Measurements from ENCODE around the gene HDLBP. TPM values are rescaled to one million over a fixed set of nuclear protein-coding genes. Genes with fewer than 3 reads are reported as not detected.

HDLBP gene
- total RNA-seq, 1 donor: 1,418 TPM

DNA sequence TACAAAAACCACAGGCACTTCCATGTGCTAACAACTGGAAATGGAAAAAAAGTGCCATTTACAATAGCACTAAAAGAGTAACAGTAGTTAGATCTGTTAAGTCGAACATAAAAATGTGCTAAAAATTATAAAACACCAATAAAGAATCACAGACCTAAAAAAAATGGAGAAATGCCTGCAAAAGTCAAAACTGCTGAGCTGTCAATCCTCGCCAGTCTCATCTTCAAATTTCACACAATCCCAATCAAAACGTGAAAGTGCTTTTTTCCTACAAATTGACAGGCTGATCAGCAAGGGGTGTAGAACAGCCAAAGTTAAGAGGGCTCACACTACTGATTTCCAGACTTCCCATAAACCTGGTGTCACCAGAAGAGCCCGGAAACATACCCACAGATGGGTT, 73.8 kb downstream of the HDLBP start:
- peaks cover 91% of the 10 kb centered on the region for H3K79me2 ChIP-seq (ENCODE audit: insufficient read depth, low read length)
- no peak for DNase-seq (ENCODE audit: insufficient read length, low spot score, missing footprints)
- H3K9me3 ChIP-seq (ENCODE audit: low read depth, low read length): no peaks in the 10 kb centered on the region
- H3K36me3 ChIP-seq (ENCODE audit: insufficient read depth, low read length): peaks cover 96% of the 10 kb centered on the region
- peaks cover 77% of the 10 kb centered on the region for H4K20me1 ChIP-seq (ENCODE audit: insufficient read depth, low read length)
- H3K4me1 ChIP-seq (ENCODE audit: insufficient read depth, low read length): no peaks in the 10 kb centered on the region
- TF ChIP-seq, protein P1, sequence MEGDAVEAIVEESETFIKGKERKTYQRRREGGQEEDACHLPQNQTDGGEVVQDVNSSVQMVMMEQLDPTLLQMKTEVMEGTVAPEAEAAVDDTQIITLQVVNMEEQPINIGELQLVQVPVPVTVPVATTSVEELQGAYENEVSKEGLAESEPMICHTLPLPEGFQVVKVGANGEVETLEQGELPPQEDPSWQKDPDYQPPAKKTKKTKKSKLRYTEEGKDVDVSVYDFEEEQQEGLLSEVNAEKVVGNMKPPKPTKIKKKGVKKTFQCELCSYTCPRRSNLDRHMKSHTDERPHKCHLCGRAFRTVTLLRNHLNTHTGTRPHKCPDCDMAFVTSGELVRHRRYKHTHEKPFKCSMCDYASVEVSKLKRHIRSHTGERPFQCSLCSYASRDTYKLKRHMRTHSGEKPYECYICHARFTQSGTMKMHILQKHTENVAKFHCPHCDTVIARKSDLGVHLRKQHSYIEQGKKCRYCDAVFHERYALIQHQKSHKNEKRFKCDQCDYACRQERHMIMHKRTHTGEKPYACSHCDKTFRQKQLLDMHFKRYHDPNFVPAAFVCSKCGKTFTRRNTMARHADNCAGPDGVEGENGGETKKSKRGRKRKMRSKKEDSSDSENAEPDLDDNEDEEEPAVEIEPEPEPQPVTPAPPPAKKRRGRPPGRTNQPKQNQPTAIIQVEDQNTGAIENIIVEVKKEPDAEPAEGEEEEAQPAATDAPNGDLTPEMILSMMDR (IDR thresholded peaks at IDR 0.05; ENCODE audit: extremely low read depth, low read depth, low read length): no peak
- H3K4me3 ChIP-seq (ENCODE audit: insufficient read depth, low read length): no peak overlapping the region
- H3K27me3 ChIP-seq (ENCODE audit: insufficient read depth, low read length): no peaks in the 10 kb centered on the region
- H3K27ac ChIP-seq (ENCODE audit: low read depth, low read length): no peak overlapping the region
- H3K4me2 ChIP-seq (ENCODE audit: insufficient read depth, low read length): no peak overlapping the region
- no peak overlapping the region for H2AFZ ChIP-seq (ENCODE audit: low read length)

DNA sequence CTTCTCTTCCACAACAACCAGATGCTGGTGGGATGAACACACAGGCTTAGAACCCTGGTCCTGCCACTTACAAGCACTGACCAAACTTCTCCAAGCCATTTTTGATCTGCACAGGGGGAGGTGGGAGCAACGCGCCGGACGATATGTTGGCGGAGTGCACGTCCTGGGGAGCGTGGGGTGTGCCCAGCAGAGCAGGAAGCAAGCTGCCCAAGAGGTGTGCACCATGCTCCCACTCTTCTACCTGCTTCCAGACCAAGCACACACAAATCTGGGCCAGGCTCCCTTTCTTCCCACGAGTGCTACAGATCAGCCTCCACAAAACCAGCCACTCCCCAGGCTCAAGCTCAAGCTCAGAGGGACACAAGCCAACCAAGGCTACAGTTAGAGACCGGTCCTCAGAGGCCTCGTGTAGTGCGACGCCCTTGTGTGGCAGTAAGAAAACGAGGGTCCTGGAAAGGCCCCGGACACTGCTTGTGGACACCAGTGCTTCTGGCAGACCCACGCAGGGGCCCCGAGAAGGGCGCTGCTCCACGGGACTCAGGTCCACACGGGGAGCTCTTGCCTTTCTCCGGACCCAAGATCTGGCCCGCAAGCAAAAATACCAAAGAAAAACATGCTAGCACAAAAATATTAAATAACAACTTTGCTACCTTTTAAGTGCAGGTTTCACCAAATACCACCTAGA, 75.0 kb downstream of the HDLBP start:
- Histone ChIP-seq H3K4me1 (ENCODE audit: insufficient read depth, low read length) (no peaks in the 10 kb centered on the region), H3K4me2 (ENCODE audit: insufficient read depth, low read length) (no peak overlapping the region), H3K27ac (ENCODE audit: low read depth, low read length) (no peak overlapping the region), H2AFZ (ENCODE audit: low read length) (no peak overlapping the region), H3K9me3 (ENCODE audit: low read depth, low read length) (no peaks in the 10 kb centered on the region), H3K4me3 (ENCODE audit: insufficient read depth, low read length) (no peak overlapping the region), H3K79me2 (ENCODE audit: insufficient read depth, low read length) (peaks cover 92% of the 10 kb centered on the region), H4K20me1 (ENCODE audit: insufficient read depth, low read length) (peaks cover 86% of the 10 kb centered on the region), H3K36me3 (ENCODE audit: insufficient read depth, low read length) (peaks cover 96% of the 10 kb centered on the region), H3K27me3 (ENCODE audit: insufficient read depth, low read length) (no peaks in the 10 kb centered on the region)
- DNase-seq (ENCODE audit: insufficient read length, low spot score, missing footprints): peak; percentile 57
- TF ChIP-seq, protein P1 (IDR thresholded peaks at IDR 0.05; ENCODE audit: extremely low read depth, low read depth, low read length): no peak

DNA sequence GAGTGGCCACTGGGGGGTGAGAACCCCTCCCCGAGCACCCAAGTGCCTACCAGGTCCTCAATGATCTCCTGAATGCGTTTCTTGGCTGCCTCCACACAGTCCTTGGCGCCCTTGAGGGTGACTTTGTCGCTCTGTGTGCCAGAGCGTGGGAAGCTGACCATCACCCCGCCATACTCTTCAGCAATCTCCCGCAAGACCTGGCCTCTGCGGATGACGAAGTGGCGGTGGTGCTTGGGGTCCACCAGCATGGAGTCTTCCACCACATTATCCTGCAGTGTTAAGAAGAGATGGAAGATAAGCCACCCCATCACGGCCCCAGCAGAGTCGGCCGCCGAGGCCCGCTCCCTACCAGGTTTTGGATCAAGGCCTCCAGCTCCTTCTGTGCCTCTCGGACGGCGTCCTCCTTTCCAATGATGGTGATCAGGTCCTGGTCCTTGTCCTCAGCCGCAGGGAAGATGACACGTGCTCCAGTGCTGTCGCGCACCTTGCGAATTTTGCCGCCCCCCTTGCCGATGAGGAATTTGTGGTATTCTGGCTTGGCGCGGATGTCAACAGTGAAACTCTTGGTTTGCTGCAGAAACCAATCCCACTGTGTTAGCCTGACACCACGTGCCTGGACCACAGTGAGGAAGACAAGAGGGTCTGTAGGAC, 75.8 kb downstream of the HDLBP start:
- H3K9me3 ChIP-seq (ENCODE audit: low read depth, low read length): no peaks in the 10 kb centered on the region
- H3K27ac ChIP-seq (ENCODE audit: low read depth, low read length): no peak overlapping the region
- DNase-seq (ENCODE audit: insufficient read length, low spot score, missing footprints): peak; percentile 78
- TF ChIP-seq, protein P1 (IDR thresholded peaks at IDR 0.05; ENCODE audit: extremely low read depth, low read depth, low read length): no peak
- no peaks in the 10 kb centered on the region for H3K4me1 ChIP-seq (ENCODE audit: insufficient read depth, low read length)
- H2AFZ ChIP-seq (ENCODE audit: low read length): no peak overlapping the region
- peaks cover 92% of the 10 kb centered on the region for H4K20me1 ChIP-seq (ENCODE audit: insufficient read depth, low read length)
- peaks cover 95% of the 10 kb centered on the region for H3K79me2 ChIP-seq (ENCODE audit: insufficient read depth, low read length)
- H3K36me3 ChIP-seq (ENCODE audit: insufficient read depth, low read length): peaks cover 98% of the 10 kb centered on the region
- H3K27me3 ChIP-seq (ENCODE audit: insufficient read depth, low read length): no peaks in the 10 kb centered on the region
- H3K4me3 ChIP-seq (ENCODE audit: insufficient read depth, low read length): no peak overlapping the region
- H3K4me2 ChIP-seq (ENCODE audit: insufficient read depth, low read length): no peak overlapping the region

DNA sequence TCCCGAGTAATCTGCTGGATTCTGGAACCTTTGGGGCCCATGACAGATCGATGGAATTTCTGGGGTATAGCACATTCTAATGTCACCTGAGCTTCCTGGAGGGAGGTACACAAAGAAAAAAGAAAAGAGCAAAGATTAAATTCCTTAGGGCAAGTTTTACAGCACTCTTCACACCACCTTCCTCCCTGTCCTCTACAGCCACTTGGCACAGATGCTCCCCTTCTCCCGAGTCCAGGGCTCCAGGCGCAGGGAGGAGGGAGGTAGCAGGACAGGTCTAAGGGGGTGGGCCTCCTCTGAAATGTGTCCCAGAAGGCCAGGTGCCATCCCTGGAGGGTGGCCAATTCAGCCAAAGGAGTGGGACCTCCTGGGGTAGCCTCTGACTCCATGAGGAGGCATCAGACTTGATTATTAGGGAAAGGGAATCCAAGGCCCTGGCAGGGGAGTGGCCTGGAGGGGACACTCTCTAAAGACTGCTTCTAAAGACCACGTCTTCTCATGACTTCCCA, 76.7 kb downstream of the HDLBP start:
- Histone ChIP-seq H4K20me1 (ENCODE audit: insufficient read depth, low read length) (peaks cover 93% of the 10 kb centered on the region), H3K4me2 (ENCODE audit: insufficient read depth, low read length) (no peak overlapping the region), H3K4me3 (ENCODE audit: insufficient read depth, low read length) (no peak overlapping the region), H2AFZ (ENCODE audit: low read length) (no peak overlapping the region), H3K79me2 (ENCODE audit: insufficient read depth, low read length) (peaks cover 95% of the 10 kb centered on the region), H3K9me3 (ENCODE audit: low read depth, low read length) (no peaks in the 10 kb centered on the region), H3K27me3 (ENCODE audit: insufficient read depth, low read length) (no peaks in the 10 kb centered on the region), H3K27ac (ENCODE audit: low read depth, low read length) (no peak overlapping the region), H3K4me1 (ENCODE audit: insufficient read depth, low read length) (no peaks in the 10 kb centered on the region), H3K36me3 (ENCODE audit: insufficient read depth, low read length) (peaks cover 98% of the 10 kb centered on the region)
- DNase-seq (ENCODE audit: insufficient read length, low spot score, missing footprints): peak; percentile 31
- TF ChIP-seq, protein P1 (IDR thresholded peaks at IDR 0.05; ENCODE audit: extremely low read depth, low read depth, low read length): no peak

Measured in osteoblast (primary cell).